22Rv1 (cell line): ENCODE measurements around the gene SMAD3.

Source experiments
- CTCF ChIP-seq: fragments of 450-650 bp; IDR thresholded peaks from 2 replicates; pipeline ENCODE4 v1.5.1; 2017; ENCODE audit warnings: mild to moderate bottlenecking
- ZFX ChIP-seq: fragments of 450-650 bp; IDR thresholded peaks from 2 replicates; pipeline ENCODE4 v1.6.1; 2017; ENCODE audit warnings: antibody characterized with exemption, borderline replicate concordance

GRCh38 chr15:67127965-67128364 lies 62.6 kb downstream of the SMAD3 start:
- no peak for TF ChIP-seq CTCF
- TF ChIP-seq ZFX: no peak
